Measurements from ENCODE around the gene UGT2B7.

DNA sequence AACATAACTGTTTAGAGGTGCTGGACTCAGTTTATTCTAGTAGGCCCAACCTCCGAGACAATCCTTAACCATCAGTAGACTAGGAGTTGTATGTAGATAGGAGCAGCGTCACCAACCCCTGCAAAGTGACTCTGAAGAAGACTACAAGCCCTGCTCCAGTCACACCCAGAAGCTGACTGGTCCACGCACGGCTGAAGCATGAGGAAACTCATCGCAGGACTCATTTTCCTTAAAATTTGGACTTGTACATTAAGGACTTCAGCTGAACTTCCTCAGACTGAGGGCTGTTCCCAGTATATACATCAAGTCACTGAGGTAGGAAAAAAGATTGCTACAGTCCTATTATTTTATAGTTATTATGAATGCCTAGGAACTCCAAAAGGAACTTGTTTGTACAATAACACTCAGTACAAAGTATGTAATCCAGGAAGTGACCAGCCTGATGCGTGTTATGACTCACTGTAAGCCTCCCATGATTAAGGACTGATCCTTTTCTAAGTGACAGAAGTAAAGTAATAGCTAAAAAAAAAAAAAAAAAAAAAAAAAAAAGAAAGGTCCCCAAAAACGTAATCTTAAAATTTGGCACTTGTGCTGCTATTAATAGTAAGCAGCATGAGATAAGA, 41.6 kb upstream of the UGT2B7 start:
- TF ChIP-seq POLR2A (IDR thresholded peaks at IDR 0.05; ENCODE audit: low read length) (no peak), GATA1 (IDR thresholded peaks at IDR 0.05; ENCODE audit: low read depth, low read length) (no peak)

Data from erythroblast (primary cell).